Activated B cell treated with CpG ODN at 0.5 μM for 24 hours (primary cell): ENCODE data around the gene LRP2. TPM values are rescaled to one million over a fixed set of nuclear protein-coding genes. Genes with fewer than 3 reads are reported as not detected.

Experiments
- ATAC-seq: fragments of 200-7000 bp; cut with Tn5 transposase; one replicate; pipeline ENCODE4 v1.10.0; 2021; ENCODE audit warnings: low read depth, mild to moderate bottlenecking, moderate library complexity
- CTCF ChIA-PET: fragments of 350-600 bp; sonication (Branson Sonifier 250); formaldehyde crosslinking; loops from one replicate; lab custom pipeline; 2021; ENCODE audit warnings: antibody characterized with exemption; lab: Charles Lee
- POLR2A ChIA-PET: fragments of 350-600 bp; sonication (Branson Sonifier 250); formaldehyde crosslinking; loops from one replicate; lab custom pipeline; 2021; ENCODE audit warnings: antibody characterized with exemption; lab: Charles Lee
- DNase-seq: peaks from one replicate; pipeline ENCODE4 v3.0.0; 2022
- H3K27ac Mint-ChIP-seq: one replicate; pipeline ENCODE4 v1.8.0; 2020; ENCODE audit warnings: mixed read lengths
- H3K27me3 Mint-ChIP-seq: one replicate; pipeline ENCODE4 v1.8.0; 2021; ENCODE audit warnings: mixed read lengths
- H3K36me3 Mint-ChIP-seq: one replicate; pipeline ENCODE4 v1.8.0; 2021; ENCODE audit warnings: low read depth, mixed read lengths
- H3K4me1 Mint-ChIP-seq: one replicate; pipeline ENCODE4 v1.8.0; 2021; ENCODE audit warnings: mixed read lengths
- H3K4me3 Mint-ChIP-seq: one replicate; pipeline ENCODE4 v1.8.0; 2020; ENCODE audit warnings: mild to moderate bottlenecking, mixed read lengths
- H3K9me3 Mint-ChIP-seq: one replicate; pipeline ENCODE4 v1.8.0; 2020; ENCODE audit warnings: mixed read lengths
- CTCF ChIP-seq: fragments of 200-600 bp; IDR thresholded peaks from one replicate; pipeline ENCODE4 v1.8.0; 2022; ENCODE audit warnings: antibody characterized with exemption, mild to moderate bottlenecking
- intact Hi-C: fragments of 100-400 bp; cut with micrococcal nuclease; formaldehyde crosslinking; loops from one replicate; pipeline ENCODE4 v1.15.1; 2024
- total RNA-seq: library from RNA; stranded (reverse); gene quantifications from 2 replicates; pipeline ENCODE4 v1.2.3, GENCODE V29; 2022

The LRP2 gene
- total RNA-seq, 1 donor from 2014 or later, result not detected

- POLR2A ChIA-PET, result no interaction called here
- no peak for ATAC-seq
- CTCF ChIA-PET, result no interaction called here
- intact Hi-C loops, result no loop called here
- no peak for DNase-seq
- Mint-ChIP-seq H3K4me1 (no peaks in the 10 kb centered on the region), H3K27ac (no peak overlapping the region), H3K27me3 (peaks cover 6% of the 10 kb centered on the region), H3K9me3 (no peaks in the 10 kb centered on the region), H3K4me3 (no peak overlapping the region), H3K36me3 (no peaks in the 10 kb centered on the region)
- TF ChIP-seq CTCF, result no peak
These were observed 151.4 kb downstream of the LRP2 start for GRCh38 chr2:169210917-169211316.

GRCh38 chr2:169208026-169208425 is 154.3 kb downstream of the LRP2 start:
- no peak for TF ChIP-seq CTCF
- intact Hi-C loops, result no loop called here
- DNase-seq, result no peak
- CTCF ChIA-PET, result no interaction called here
- H3K36me3 Mint-ChIP-seq, result no peaks in the 10 kb centered on the region
- no peak overlapping the region for H3K4me3 Mint-ChIP-seq
- no peak overlapping the region for H3K27ac Mint-ChIP-seq
- POLR2A ChIA-PET, result no interaction called here
- peaks cover 4% of the 10 kb centered on the region for H3K27me3 Mint-ChIP-seq
- H3K9me3 Mint-ChIP-seq, result no peaks in the 10 kb centered on the region
- no peaks in the 10 kb centered on the region for H3K4me1 Mint-ChIP-seq
- ATAC-seq, result no peak

- H3K36me3 Mint-ChIP-seq, result no peaks in the 10 kb centered on the region
- POLR2A ChIA-PET, result no interaction called here
- H3K27ac Mint-ChIP-seq, result no peak overlapping the region
- no peaks in the 10 kb centered on the region for H3K9me3 Mint-ChIP-seq
- CTCF ChIA-PET, result no interaction called here
- ATAC-seq (no peak), DNase-seq (no peak)
- no peak for TF ChIP-seq CTCF
- peaks cover 3% of the 10 kb centered on the region for H3K27me3 Mint-ChIP-seq
- no peak overlapping the region for H3K4me3 Mint-ChIP-seq
- H3K4me1 Mint-ChIP-seq, result no peaks in the 10 kb centered on the region
- intact Hi-C loops, result no loop called here
These were observed 157.2 kb downstream of the LRP2 start for GRCh38 chr2:169205176-169205575.

- H3K9me3 Mint-ChIP-seq, result no peaks in the 10 kb centered on the region
- no peak for DNase-seq
- H3K4me3 Mint-ChIP-seq, result no peak overlapping the region
- H3K4me1 Mint-ChIP-seq, result no peaks in the 10 kb centered on the region
- intact Hi-C loops, result no loop called here
- ATAC-seq, result no peak
- H3K36me3 Mint-ChIP-seq, result no peaks in the 10 kb centered on the region
- H3K27me3 Mint-ChIP-seq, result no peaks in the 10 kb centered on the region
- TF ChIP-seq CTCF, result no peak
- CTCF ChIA-PET, result no interaction called here
- POLR2A ChIA-PET, result no interaction called here
- H3K27ac Mint-ChIP-seq, result no peak overlapping the region
These were observed 158.4 kb downstream of the LRP2 start for GRCh38 chr2:169203952-169204351.

GRCh38 chr2:169200756-169201155 is 161.6 kb downstream of the LRP2 start:
- CTCF ChIA-PET, result no interaction called here
- Mint-ChIP-seq H3K36me3 (no peaks in the 10 kb centered on the region), H3K9me3 (no peaks in the 10 kb centered on the region), H3K4me1 (no peaks in the 10 kb centered on the region), H3K4me3 (no peak overlapping the region), H3K27me3 (no peaks in the 10 kb centered on the region), H3K27ac (no peak overlapping the region)
- DNase-seq (no peak), ATAC-seq (no peak)
- POLR2A ChIA-PET, result no interaction called here
- intact Hi-C loops, result no loop called here
- TF ChIP-seq CTCF, result no peak
